NOMO-1 (cell line): ENCODE data around the gene YRDC.
A peak's percentile ranks its signal among the peaks of the same experiment; 100 is the strongest.

Experiments
- DNase-seq, 2 experiments: peaks; one replicate each; lab custom pipeline; 2025; ENCODE audit not compliant: unreplicated experiment in 2 of 2; lab: John Stamatoyannopoulos, UW

Gene YRDC, protein sequence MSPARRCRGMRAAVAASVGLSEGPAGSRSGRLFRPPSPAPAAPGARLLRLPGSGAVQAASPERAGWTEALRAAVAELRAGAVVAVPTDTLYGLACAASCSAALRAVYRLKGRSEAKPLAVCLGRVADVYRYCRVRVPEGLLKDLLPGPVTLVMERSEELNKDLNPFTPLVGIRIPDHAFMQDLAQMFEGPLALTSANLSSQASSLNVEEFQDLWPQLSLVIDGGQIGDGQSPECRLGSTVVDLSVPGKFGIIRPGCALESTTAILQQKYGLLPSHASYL

GRCh38 chr1:37807555-37808368 is at the start of gene YRDC, which contains the start of gene C1orf122:
Gene YRDC (minus strand): TSS chr1:37808208. CDS start chr1:37808180, 28 bp downstream.
Gene C1orf122 (plus strand): TSS chr1:37807790. CDS start chr1:37808405, 615 bp downstream.
- DNase-seq = peak; percentile 83 to 84

DNA sequence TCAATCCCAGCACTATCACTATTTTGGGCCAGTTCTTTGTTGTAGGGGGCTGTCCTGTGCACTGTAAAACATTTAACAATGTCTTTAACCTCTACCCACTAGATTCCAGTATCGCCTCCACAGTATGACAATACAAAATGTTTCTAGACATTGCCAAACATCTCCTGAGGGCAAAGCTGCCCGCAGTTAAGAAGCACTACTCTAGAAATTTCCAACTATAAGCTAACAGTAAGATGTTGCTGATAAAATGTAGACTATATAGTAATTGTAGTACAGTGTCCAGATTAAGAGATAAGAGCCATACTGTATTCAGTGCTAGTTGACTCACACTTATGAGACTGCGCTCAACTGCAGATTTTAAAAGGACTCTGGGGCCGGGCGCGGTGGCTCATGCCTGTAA is 46.4 kb upstream of the YRDC start:
- DNase-seq = no peak

- DNase-seq = no peak
Measured at GRCh38 chr1:37853157-37853556, 45.1 kb upstream of the YRDC start.

DNA sequence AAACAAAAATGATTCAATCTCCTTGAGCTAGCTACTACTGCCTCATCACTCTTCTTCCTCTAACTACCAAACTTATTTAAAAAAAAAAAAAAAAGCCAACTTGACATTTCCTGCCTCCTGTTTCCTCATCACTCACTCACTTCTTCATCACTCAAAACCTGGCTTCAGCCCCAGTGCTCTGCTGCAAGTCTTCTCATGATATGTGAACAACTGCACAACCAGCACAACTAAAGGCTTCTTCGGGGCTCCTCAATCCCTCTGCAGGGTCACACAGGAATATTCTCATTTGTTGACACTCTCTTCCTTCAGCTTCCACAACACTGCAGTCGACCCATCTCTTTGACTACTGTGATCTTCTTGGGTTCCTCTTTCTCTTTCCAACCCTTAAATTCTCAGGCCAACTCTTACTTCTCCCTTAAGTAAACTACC is 43.8 kb upstream of the YRDC start:
- DNase-seq = peak; percentile 43 to 86

- no peak for DNase-seq
Measured at GRCh38 chr1:37851262-37851661, 43.3 kb upstream of the YRDC start.

GRCh38 chr1:37850352-37850955 is 42.4 kb upstream of the YRDC start:
- DNase-seq = peak; percentile 25 to 83

DNA sequence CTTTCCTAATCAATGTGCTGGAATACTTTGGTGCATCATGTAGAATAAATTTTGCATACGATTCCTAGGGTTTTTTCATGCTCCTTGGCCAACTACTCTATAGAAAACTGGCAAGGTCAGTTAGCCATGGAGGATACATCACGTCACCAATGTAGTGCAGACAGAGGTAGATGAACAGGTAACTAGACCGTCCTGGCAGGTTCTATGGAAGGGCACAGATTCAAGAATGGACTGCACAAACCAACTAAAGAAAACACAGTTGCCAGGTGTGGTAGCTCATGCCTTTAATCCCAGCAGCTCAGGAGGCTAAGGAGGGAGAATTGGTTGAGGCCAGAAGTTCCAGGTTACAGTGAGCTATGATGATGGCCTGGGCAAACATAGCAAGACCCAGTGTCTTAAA is 41.5 kb upstream of the YRDC start:
- DNase-seq = no peak

DNA sequence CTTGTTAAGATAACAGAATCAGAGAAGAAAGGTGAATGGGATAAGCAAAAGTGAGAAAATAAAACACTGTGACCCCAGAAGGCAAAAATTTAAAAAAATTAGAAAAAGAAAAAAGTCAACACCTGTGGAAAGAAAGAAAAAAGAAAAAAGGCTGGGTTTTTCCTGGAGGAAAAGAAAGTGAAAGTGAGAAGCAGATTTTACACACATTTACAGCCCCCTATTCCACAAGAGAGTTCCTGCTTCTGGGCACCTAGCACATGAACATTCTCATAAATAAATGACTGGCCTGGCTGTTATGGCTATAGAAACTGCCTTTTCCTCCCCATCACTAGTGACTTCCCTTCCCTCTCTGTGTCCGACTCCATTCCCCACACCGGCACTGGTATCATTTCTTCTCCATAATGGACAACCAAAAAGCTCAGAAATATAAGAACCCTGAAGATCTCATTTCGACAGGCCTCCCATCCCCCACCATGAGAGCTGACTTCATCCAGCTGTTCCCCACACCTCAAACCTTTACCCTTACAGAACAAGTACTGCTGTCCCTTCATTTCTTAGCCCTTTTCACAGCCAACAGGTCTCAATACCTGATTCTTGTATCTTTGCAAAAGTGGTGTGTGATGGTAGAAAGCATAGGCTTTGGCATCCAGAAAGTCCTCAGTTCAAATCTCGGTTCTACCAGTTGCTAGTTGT is 38.8 kb upstream of the YRDC start:
- peak; percentile 33 to 53 for DNase-seq

DNA sequence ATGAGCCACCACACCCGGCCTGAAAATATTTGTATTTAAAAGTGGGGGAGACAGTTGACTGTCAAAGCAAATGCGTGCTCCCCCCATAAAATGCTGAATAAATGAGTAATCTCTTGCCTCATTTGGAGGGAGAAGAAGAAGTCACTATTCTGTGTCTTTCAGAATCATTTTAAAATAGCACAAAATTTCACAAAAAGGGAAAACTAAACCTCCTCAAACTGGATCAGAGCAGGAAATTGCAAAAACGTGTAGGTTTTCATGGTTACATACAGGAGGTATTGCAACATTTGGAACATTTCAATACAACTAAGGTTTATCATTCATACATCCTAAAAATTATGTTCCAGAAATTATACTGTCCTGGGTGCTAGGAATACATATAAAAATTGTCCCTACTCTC is 37.8 kb upstream of the YRDC start:
- peak; percentile 60 to 84 for DNase-seq

DNA sequence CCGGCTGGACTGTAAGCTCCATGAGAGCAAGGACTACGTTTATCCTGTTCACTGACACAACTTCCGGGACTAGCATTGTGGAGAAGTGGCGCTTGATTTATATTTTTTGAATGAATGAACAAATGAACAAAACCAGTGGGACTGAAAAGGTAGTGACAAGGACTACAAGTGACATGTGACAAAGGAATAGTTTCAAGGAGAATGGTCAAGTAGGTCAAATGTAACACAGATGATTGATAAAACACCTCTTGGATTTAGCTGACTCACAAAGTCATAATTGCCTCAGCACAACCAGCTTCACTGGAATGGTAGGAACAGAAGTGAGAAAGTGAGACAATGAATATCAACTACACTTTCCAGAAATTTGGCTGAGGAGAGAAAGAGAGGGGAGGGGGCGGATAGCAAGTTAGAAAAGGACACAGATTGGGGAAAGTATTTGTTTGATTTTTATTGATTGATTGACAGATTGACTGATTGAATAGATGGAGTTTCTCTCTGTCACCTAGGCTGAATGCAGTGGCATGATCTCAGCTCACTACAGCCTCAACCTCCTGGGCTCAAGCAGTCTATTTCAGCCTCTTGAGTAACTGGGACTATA is 37.1 kb upstream of the YRDC start:
- DNase-seq = no peak

DNA sequence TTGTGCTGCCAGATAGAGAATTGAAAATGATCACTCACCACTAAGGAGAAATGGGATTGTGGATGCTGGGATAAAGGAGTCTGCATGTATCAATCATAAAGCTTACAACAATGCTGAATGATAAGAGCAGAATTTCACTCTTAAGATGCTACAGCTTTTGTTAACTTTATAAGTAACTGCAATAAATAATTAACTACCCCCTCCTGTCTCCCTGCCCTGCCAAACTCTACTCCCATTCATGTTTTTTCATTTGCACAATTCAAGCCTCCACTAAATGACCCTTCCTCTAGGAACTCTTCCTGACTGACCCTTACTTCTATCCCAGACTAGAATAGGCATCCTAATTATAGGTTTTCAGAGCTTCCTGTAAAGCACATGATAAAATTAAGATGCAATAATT is 36.5 kb upstream of the YRDC start:
- DNase-seq = no peak

- no peak for DNase-seq
Measured at GRCh38 chr1:37841652-37842051, 33.6 kb upstream of the YRDC start.

DNA sequence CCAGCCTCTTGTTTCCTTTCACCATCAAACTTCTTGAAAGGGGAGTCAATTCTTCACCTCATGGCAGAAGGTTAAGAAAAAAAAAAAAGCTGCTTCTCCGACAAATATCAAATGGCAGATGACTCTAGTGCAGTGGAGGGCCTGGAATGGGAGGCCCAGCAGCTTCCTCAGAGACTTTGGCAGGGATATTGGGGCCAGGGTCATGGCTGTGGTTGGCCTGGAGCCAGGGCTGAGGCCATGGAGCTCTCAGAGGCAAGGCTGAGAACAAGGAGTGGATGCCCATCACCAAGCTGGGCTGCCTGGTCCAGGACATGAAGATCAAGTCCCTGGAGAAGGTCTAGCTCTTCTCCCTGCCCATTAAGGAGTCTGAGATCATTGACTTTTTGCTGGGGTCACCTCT is 32.7 kb upstream of the YRDC start:
- no peak for DNase-seq

- DNase-seq = no peak
Measured at GRCh38 chr1:37839676-37840075, 31.7 kb upstream of the YRDC start.

DNA sequence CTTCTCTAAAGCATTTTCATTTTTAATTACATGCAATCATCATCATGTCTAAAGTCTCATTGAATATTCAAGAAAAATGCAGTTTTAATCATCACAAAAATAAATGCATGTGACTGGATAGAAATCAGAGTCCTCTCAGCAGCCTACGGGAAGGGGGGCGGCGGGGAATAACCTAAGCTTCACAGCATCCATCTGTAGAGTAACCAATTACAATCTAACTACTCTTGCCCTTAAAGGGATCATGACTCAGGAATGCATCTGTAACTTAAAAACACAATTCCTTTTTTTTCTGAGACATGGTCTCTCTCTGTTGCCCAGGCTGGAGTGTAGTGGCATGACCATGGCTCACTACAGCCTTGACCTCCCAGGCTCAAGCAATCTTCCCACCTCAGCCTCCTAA is 28.8 kb upstream of the YRDC start:
- no peak for DNase-seq

DNA sequence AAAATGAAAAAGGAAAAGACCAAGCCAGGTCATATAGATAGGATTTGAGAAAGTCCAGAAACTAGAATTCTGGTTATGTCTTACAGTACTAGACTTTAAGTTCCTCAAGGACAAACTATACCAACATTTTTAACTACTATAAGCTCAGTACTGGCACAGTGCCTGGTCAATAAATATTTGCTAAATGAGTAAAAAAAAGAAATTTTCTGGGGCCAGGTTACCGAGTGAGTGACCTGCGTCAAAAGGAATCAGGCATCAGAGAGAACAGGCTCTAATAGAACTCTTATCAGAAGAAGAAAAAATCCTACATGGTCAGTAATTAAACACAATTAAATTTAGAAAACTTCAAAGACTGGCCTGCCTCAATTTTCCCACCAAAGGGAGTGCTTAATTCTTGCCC is 23.8 kb upstream of the YRDC start:
- DNase-seq = no peak

- no peak for DNase-seq
Measured at GRCh38 chr1:37831109-37831508, 23.1 kb upstream of the YRDC start.

- no peak for DNase-seq
Measured at GRCh38 chr1:37828410-37829074, 20.5 kb upstream of the YRDC start.

- peak; percentile 6 to 63 for DNase-seq
Measured at GRCh38 chr1:37825506-37825905, 17.5 kb upstream of the YRDC start.

- DNase-seq = no peak
Measured at GRCh38 chr1:37824001-37824400, 16.0 kb upstream of the YRDC start.
